IMR-90 (cell line): ENCODE data around the gene SRXN1. TPM values are rescaled to one million over a fixed set of nuclear protein-coding genes. Genes with fewer than 3 reads are reported as not detected.

Experiments
- ATAC-seq: fragments of 200-7000 bp; cut with Tn5 transposase; 2 replicates; pipeline ENCODE4 v1.9.1; 2020; ENCODE audit warnings: low read depth, mild to moderate bottlenecking, moderate library complexity
- BruUV-seq: library from RNA; stranded (reverse); fragments of 400-500 nt; replicated peaks from 2 replicates; lab custom pipeline; 2021; lab: Mats Ljungman, UMichigan
- CTCF ChIA-PET: fragments of 300-600 bp; formaldehyde crosslinking; extraction: SDS; loops from one replicate; lab custom pipeline; 2021; ENCODE audit warnings: antibody characterized with exemption; lab: Yijun Ruan, JAX
- POLR2A ChIA-PET: fragments of 300-600 bp; sonication (Branson Sonifier 250); formaldehyde crosslinking; loops from one replicate; lab custom pipeline; 2022; ENCODE audit warnings: antibody characterized with exemption; ENCODE audit not compliant: unreplicated experiment; lab: Charles Lee
- DNase-seq: peaks from one replicate; pipeline ENCODE4 v3.0.0; 2013
- H2AFZ ChIP-seq: replicated peaks from 2 replicates; pipeline ENCODE3; 2013; ENCODE audit warnings: low read length, mild to moderate bottlenecking; ENCODE audit not compliant: poor library complexity
- H2AK5ac ChIP-seq: 2 replicates; pipeline ENCODE4 v1.6.1; 2013; ENCODE audit warnings: low read depth, low read length, inconsistent platforms
- H2AK9ac ChIP-seq: replicated peaks from 2 replicates; pipeline ENCODE3; 2013; ENCODE audit warnings: mild to moderate bottlenecking, low read depth, low read length, moderate library complexity; ENCODE audit not compliant: poor library complexity
- H2BK120ac ChIP-seq: 2 replicates; pipeline ENCODE4 v1.6.1; 2013; ENCODE audit warnings: low read depth, low read length, inconsistent platforms
- H2BK15ac ChIP-seq: 3 replicates; pipeline ENCODE4 v1.6.1; 2013; ENCODE audit warnings: low read depth, low read length, inconsistent platforms
- H2BK20ac ChIP-seq: 2 replicates; pipeline ENCODE4 v1.6.1; 2013; ENCODE audit warnings: low read depth, mild to moderate bottlenecking, inconsistent platforms, low read length, moderate library complexity
- H2BK5ac ChIP-seq: 2 replicates; pipeline ENCODE4 v1.6.1; 2013; ENCODE audit warnings: mild to moderate bottlenecking, low read depth, low read length, inconsistent platforms; ENCODE audit not compliant: poor library complexity, severe bottlenecking
- H3K14ac ChIP-seq: replicated peaks from 2 replicates; pipeline ENCODE4 v1.6.1; 2013; ENCODE audit warnings: low read depth, low read length, inconsistent platforms
- H3K18ac ChIP-seq: 2 replicates; pipeline ENCODE4 v1.6.1; 2013; ENCODE audit warnings: low read depth, low read length, control low read depth
- H3K23ac ChIP-seq: 2 replicates; pipeline ENCODE4 v1.6.1; 2013; ENCODE audit warnings: low read depth, low read length, inconsistent platforms
- H3K27ac ChIP-seq: 2 replicates; pipeline ENCODE4 v1.5.1; 2013; ENCODE audit warnings: mild to moderate bottlenecking, control low read depth, low read length; ENCODE audit not compliant: insufficient read depth
- H3K27me3 ChIP-seq: 2 replicates; pipeline ENCODE4 v1.6.1; 2013; ENCODE audit warnings: low read length; ENCODE audit not compliant: control insufficient read depth, insufficient read depth
- H3K36me3 ChIP-seq: 2 replicates; pipeline ENCODE4 v1.6.1; 2013; ENCODE audit warnings: low read length, mixed read lengths; ENCODE audit not compliant: control insufficient read depth, insufficient read depth
- H3K4ac ChIP-seq: 2 replicates; pipeline ENCODE4 v1.6.1; 2013; ENCODE audit warnings: low read depth, low read length, inconsistent platforms
- H3K4me1 ChIP-seq: 2 replicates; pipeline ENCODE4 v1.6.1; 2013; ENCODE audit warnings: low read length, mixed read lengths; ENCODE audit not compliant: control insufficient read depth, insufficient read depth
- H3K4me2 ChIP-seq: 2 replicates; pipeline ENCODE4 v1.6.1; 2013; ENCODE audit warnings: low read depth, mild to moderate bottlenecking, control low read depth, low read length, moderate library complexity
- H3K4me3 ChIP-seq: 2 replicates; pipeline ENCODE4 v1.5.1; 2013; ENCODE audit warnings: low read depth, mild to moderate bottlenecking, control low read depth, low read length, moderate library complexity; ENCODE audit not compliant: insufficient read depth
- H3K56ac ChIP-seq: 2 replicates; pipeline ENCODE4 v1.6.1; 2013; ENCODE audit warnings: low read length, inconsistent platforms; ENCODE audit not compliant: insufficient read depth; ENCODE audit errors: extremely low read depth
- H3K79me1 ChIP-seq, 2 experiments: 2 replicates each; pipeline ENCODE4 v1.6.1; 2013; ENCODE audit warnings: low read length in 2 of 2, inconsistent platforms in 1 of 2, low read depth in 1 of 2
- H3K9ac ChIP-seq: 2 replicates; pipeline ENCODE4 v1.6.1; 2013; ENCODE audit warnings: low read depth, low read length, control low read depth
- H3K9me1 ChIP-seq: 2 replicates; pipeline ENCODE4 v1.6.1; 2013; ENCODE audit warnings: low read length, inconsistent platforms; ENCODE audit not compliant: insufficient read depth
- H3K9me3 ChIP-seq: 2 replicates; pipeline ENCODE4 v1.6.1; 2013; ENCODE audit warnings: low read length; ENCODE audit not compliant: control insufficient read depth, insufficient read depth
- H4K20me1 ChIP-seq: 2 replicates; pipeline ENCODE4 v1.6.1; 2013; ENCODE audit warnings: low read length, inconsistent platforms; ENCODE audit not compliant: insufficient read depth
- H4K5ac ChIP-seq: 2 replicates; pipeline ENCODE4 v1.6.1; 2013; ENCODE audit warnings: mild to moderate bottlenecking, low read depth, low read length, control low read depth
- H4K8ac ChIP-seq, 2 experiments: 2 replicates each; pipeline ENCODE4 v1.6.1; 2013; ENCODE audit warnings: low read depth in 2 of 2, low read length in 2 of 2, control low read depth in 1 of 2, inconsistent platforms in 1 of 2
- H4K91ac ChIP-seq: 2 replicates; pipeline ENCODE4 v1.6.1; 2013; ENCODE audit warnings: low read depth, low read length, inconsistent platforms; ENCODE audit not compliant: insufficient read depth
- BHLHE40 ChIP-seq: fragments of 150-350 bp; IDR thresholded peaks from 2 replicates; pipeline ENCODE4 v1.6.1; 2016; ENCODE audit warnings: mild to moderate bottlenecking, low read depth, low read length
- CHD1 ChIP-seq: IDR thresholded peaks from 2 replicates; pipeline ENCODE4 v1.6.1; 2012; ENCODE audit warnings: low read depth, low read length, improper control_type of control experiment
- MAFK ChIP-seq: IDR thresholded peaks from 2 replicates; pipeline ENCODE4 v1.6.1; 2012; ENCODE audit warnings: low read depth, low read length, improper control_type of control experiment
- MXI1 ChIP-seq: IDR thresholded peaks from 2 replicates; pipeline ENCODE4 v1.6.1; 2012; ENCODE audit warnings: low read depth, mild to moderate bottlenecking, low read length, moderate library complexity, borderline replicate concordance
- POLR2A ChIP-seq: IDR thresholded peaks from 2 replicates; pipeline ENCODE4 v1.6.1; 2012; ENCODE audit warnings: mild to moderate bottlenecking, low read depth, low read length
- RAD21 ChIP-seq: IDR thresholded peaks from 2 replicates; pipeline ENCODE4 v1.6.1; 2012; ENCODE audit warnings: low read length, improper control_type of control experiment
- RCOR1 ChIP-seq: IDR thresholded peaks from 2 replicates; pipeline ENCODE4 v1.6.1; 2012; ENCODE audit warnings: mild to moderate bottlenecking, low read length, improper control_type of control experiment; ENCODE audit not compliant: insufficient replicate concordance
- RFX5 ChIP-seq: IDR thresholded peaks from 2 replicates; pipeline ENCODE4 v1.8.0; 2012; ENCODE audit warnings: low read depth, mild to moderate bottlenecking, low read length, moderate library complexity
- WGBS, 2 experiments: methylation state at CpG; one replicate each; pipeline versions ENCODE4 v1.1.5 to v1.1.7; 2013; ENCODE audit warnings: missing lambda C conversion rate in 2 of 2; ENCODE audit not compliant: insufficient read length in 1 of 2; ENCODE audit errors: extremely low coverage in 2 of 2; 5-methylcytosine and 5-hydroxymethylcytosine counted together
- dilution Hi-C: fragments of 300-500 bp; cut with HindIII; formaldehyde crosslinking; loops from one replicate; pipeline ENCODE4 v1.14.3; 2018; ENCODE audit warnings: low sequenced_read_pairs; ENCODE audit not compliant: unreplicated experiment
- in situ Hi-C: fragments of 300-500 bp; cut with MboI; formaldehyde crosslinking; loops from 3 replicates; pipeline ENCODE4 v1.14.3; 2019; ENCODE audit warnings: low sequenced_read_pairs, inconsistent platforms, mixed read lengths
- intact Hi-C: fragments of 100-400 bp; cut with micrococcal nuclease; formaldehyde crosslinking; loops from 2 replicates; pipeline ENCODE4 v1.10.0; 2022
- polyA plus RNA-seq, 3 experiments: library from polyadenylated mRNA; depleted of rRNA; stranded (reverse); fragments of >200 nt; gene quantifications; 2 replicates each; pipeline ENCODE4 v1.2.3, GENCODE V29; 2012; ENCODE audit warnings: low replicate concordance in 1 of 3
- total RNA-seq: library from RNA; depleted of rRNA; stranded (reverse); fragments of >200 nt; gene quantifications from 2 replicates; pipeline ENCODE4 v1.2.3, GENCODE V29; 2012

Gene SRXN1
- total and polyA plus RNA-seq, 2 of the 4 experiments (the other 2 are of a cell fraction), result 51.2 to 71.2 TPM

- H3K27ac ChIP-seq, result no peak overlapping the region
- no peaks in the 10 kb centered on the region for H3K9me3 ChIP-seq
- in situ Hi-C loops, result no loop called here
- H2BK15ac ChIP-seq, result no peak overlapping the region
- H3K56ac ChIP-seq, result no peak overlapping the region
- no peak overlapping the region for H3K4me3 ChIP-seq
- WGBS, 2 experiments, result 30% methylated on average over 7 of the region's 13 CpGs; no CpG with 5 or more reads in 1 of the 2 experiments
- no peaks in the 10 kb centered on the region for H4K20me1 ChIP-seq
- DNase-seq, result no peak
- no peak overlapping the region for H4K8ac ChIP-seq
- H2BK5ac ChIP-seq, result no peak overlapping the region
- no peaks in the 10 kb centered on the region; the same call in 1 of the 2 replicates for H3K9me1 ChIP-seq
- no peaks in the 10 kb centered on the region for H3K79me1 ChIP-seq
- ATAC-seq, result no peak
- no peak overlapping the region for H3K23ac ChIP-seq
- H2AK9ac ChIP-seq, result no peak overlapping the region
- H2BK120ac ChIP-seq, result no peak overlapping the region
- H2BK20ac ChIP-seq, result no peak overlapping the region
- H3K4me2 ChIP-seq, result no peak overlapping the region
- no peak overlapping the region for H2AK5ac ChIP-seq
- TF ChIP-seq MAFK (no peak), RFX5 (no peak), RCOR1 (no peak), MXI1 (no peak), POLR2A (no peak), RAD21 (no peak), BHLHE40 (no peak), CHD1 (no peak)
- H3K36me3 ChIP-seq, result no peaks in the 10 kb centered on the region
- ChIA-PET CTCF (no interaction called here), POLR2A (no interaction called here)
- no peak overlapping the region for H3K9ac ChIP-seq
- no peaks in the 10 kb centered on the region for H3K4me1 ChIP-seq
- H2AFZ ChIP-seq, result peak overlapping the region; percentile 43
- H3K4ac ChIP-seq, result no peak overlapping the region
- intact Hi-C loops, result no loop called here
- peaks cover 15% of the 10 kb centered on the region for H3K27me3 ChIP-seq
- no TSS peak for BruUV-seq
- dilution Hi-C loops, result no loop called here
- H3K14ac ChIP-seq, result no peak overlapping the region
- no peak overlapping the region for H3K18ac ChIP-seq
- no peak overlapping the region for H4K91ac ChIP-seq
- no peak overlapping the region for H4K5ac ChIP-seq
Measured at GRCh38 chr20:598133-598850, 54.7 kb downstream of the SRXN1 start.
